Measurements from ENCODE around the gene ZBTB7C.

The ZBTB7C gene

DNA sequence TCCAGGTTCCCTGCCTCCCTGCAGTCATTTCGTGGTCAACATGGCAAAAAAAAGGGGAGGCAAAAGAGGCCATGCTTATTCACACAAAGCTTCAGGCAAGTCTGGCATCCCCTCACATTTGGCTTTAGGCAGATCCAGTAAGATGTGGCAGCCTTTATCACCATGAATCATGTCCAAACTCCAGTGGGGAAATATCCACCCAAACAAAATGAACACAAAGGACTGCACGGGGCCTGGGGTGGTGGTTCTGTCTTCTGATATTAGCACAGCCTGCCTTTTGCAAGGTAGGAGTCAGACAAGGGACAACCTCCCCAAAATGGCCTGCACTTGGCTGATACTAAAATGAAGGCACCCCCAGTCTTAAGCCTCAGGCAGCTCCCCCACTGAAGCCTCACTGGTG lies 129.9 kb downstream of the ZBTB7C start:
- in situ Hi-C loops (cut with HindIII; ENCODE audit: low sequenced_read_pairs): no loop called here
- TF ChIP-seq, protein P1, sequence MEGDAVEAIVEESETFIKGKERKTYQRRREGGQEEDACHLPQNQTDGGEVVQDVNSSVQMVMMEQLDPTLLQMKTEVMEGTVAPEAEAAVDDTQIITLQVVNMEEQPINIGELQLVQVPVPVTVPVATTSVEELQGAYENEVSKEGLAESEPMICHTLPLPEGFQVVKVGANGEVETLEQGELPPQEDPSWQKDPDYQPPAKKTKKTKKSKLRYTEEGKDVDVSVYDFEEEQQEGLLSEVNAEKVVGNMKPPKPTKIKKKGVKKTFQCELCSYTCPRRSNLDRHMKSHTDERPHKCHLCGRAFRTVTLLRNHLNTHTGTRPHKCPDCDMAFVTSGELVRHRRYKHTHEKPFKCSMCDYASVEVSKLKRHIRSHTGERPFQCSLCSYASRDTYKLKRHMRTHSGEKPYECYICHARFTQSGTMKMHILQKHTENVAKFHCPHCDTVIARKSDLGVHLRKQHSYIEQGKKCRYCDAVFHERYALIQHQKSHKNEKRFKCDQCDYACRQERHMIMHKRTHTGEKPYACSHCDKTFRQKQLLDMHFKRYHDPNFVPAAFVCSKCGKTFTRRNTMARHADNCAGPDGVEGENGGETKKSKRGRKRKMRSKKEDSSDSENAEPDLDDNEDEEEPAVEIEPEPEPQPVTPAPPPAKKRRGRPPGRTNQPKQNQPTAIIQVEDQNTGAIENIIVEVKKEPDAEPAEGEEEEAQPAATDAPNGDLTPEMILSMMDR (IDR thresholded peaks at IDR 0.05; ENCODE audit: low read depth, low read length, missing control alignments): no peak
- DNase-seq (ENCODE audit: low read depth): no peak
- H3K4me3 ChIP-seq (ENCODE audit: low read depth, low read length): no peak overlapping the region

DNA sequence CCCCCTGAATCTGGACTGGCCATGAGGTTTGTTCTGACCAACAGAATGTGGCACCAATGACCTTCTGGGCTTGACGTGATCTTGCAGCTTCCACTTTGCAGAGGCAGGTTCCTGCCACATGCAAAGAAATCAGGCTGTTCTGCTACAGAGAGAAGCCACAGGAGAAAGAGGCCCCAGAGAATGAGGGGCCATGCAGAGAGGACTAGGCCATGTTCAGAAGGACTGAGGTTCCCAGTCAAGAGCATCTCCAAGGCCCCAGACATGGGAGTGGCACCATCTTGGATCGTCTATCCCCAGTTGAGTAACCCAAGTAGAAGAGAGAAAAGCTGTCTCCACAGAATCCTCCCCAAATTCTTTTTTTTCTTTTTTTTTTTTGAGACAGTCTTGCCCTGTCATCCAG lies 131.1 kb downstream of the ZBTB7C start:
- in situ Hi-C loops (cut with HindIII; ENCODE audit: low sequenced_read_pairs): no loop called here
- no peak for DNase-seq (ENCODE audit: low read depth)
- TF ChIP-seq, protein P1 (IDR thresholded peaks at IDR 0.05; ENCODE audit: low read depth, low read length, missing control alignments): no peak
- no peak overlapping the region for H3K4me3 ChIP-seq (ENCODE audit: low read depth, low read length)

DNA sequence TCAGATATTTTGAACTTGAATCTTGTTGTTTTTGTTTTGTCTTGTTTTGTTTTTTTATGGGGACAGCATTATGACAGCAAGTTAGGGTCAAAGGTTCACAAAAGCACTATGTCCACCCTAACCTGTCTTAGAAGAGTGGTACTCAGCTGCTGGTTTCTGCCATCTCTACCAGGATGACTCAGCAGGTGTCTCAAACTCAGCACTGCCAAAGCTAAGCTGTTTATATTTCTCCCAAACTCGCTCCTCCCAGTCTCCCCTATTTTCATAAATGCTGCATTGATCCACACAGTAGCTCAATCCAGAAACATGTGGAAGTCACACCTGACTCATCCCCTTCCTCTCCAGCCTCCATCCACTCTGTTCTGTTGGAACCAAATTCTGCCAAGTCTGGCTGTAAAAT lies 134.9 kb downstream of the ZBTB7C start:
- no peak for DNase-seq (ENCODE audit: low read depth)
- TF ChIP-seq, protein P1 (IDR thresholded peaks at IDR 0.05; ENCODE audit: low read depth, low read length, missing control alignments): no peak
- H3K4me3 ChIP-seq (ENCODE audit: low read depth, low read length): no peak overlapping the region
- in situ Hi-C loops (cut with HindIII; ENCODE audit: low sequenced_read_pairs): no loop called here

GRCh38 chr18:48270929-48271328 lies 138.3 kb downstream of the ZBTB7C start:
- in situ Hi-C loops (cut with HindIII; ENCODE audit: low sequenced_read_pairs): no loop called here
- no peak for DNase-seq (ENCODE audit: low read depth)
- TF ChIP-seq, protein P1 (IDR thresholded peaks at IDR 0.05; ENCODE audit: low read depth, low read length, missing control alignments): no peak
- H3K4me3 ChIP-seq (ENCODE audit: low read depth, low read length): no peak overlapping the region

GRCh38 chr18:48265328-48265727 lies 143.9 kb downstream of the ZBTB7C start:
- in situ Hi-C loops (cut with HindIII; ENCODE audit: low sequenced_read_pairs): no loop called here
- no peak for DNase-seq (ENCODE audit: low read depth)
- no peak overlapping the region for H3K4me3 ChIP-seq (ENCODE audit: low read depth, low read length)
- TF ChIP-seq, protein P1 (IDR thresholded peaks at IDR 0.05; ENCODE audit: low read depth, low read length, missing control alignments): no peak

DNA sequence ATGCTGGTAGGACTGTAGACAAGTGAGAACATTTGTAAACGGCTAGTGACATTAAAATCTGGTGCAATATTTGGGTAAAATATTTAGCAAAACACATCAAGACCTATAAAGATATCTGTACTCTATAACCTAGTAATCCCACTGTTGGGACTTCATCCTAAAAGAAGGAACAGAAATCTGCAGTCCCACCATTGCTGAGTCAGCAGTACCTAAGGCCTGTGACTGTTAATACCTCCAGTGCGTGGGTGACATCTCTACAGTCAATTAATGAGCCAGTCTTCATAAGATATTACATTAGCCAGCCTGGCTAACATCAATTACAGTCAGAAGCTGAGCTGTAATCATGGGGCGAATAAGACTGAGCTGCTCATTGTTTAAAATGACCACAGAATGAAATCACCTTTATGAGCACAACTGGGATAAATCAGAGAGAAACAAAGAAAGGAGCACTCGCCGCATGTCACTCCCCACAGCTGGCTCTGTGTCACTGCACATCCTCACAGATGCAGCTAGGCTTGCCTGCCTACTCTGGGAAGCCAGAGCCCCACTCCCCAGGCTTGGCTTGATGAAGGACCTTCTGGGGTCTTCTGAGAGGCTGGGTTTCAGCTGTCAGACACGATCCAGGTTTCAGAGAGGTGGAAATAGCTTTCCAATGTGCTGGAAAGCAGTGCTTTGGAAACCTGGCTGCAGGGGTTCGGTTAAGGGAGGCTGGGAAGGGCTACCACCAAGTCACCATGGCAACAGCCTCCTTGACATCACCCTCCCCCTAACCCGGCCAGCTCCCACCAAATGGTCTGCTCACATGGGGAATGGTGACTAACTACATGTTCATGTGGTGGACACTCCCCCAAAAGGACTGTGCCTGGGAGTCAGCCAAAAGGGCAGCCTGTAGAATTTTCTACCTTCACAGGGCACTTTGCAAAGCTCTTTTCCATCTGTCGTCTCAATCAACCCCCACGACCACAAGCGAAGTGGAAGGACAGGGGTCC lies 145.0 kb downstream of the ZBTB7C start:
- in situ Hi-C loops (cut with HindIII; ENCODE audit: low sequenced_read_pairs): no loop called here
- TF ChIP-seq, protein P1 (IDR thresholded peaks at IDR 0.05; ENCODE audit: low read depth, low read length, missing control alignments): no peak
- no peak overlapping the region for H3K4me3 ChIP-seq (ENCODE audit: low read depth, low read length)
- DNase-seq (ENCODE audit: low read depth): no peak
